Natural killer cell (primary cell): ENCODE data around the gene ASB1. TPM values are rescaled to one million over a fixed set of nuclear protein-coding genes. Genes with fewer than 3 reads are reported as not detected.
A peak's percentile ranks its signal among the peaks of the same experiment; 100 is the strongest.

Experiments used
- ATAC-seq, 3 donors: fragments of 150-1000 bp in 2 of 3; fragments of 200-7000 bp in 1 of 3; cut with Tn5 transposase; 1 replicate in 1 of 3; 2 replicates in 2 of 3; pipeline ENCODE4 v1.10.0; 2021; ENCODE audit warnings: mild to moderate bottlenecking in 2 of 3, moderate library complexity in 2 of 3
- DNase-seq, 2 donors: peaks; one replicate each; pipeline versions ENCODE4 v3.0.0 to v3.0.0-alpha.2; 2013 to 2021; ENCODE audit warnings: mixed read lengths in 1 of 2
- H3K27ac ChIP-seq: one replicate; pipeline ENCODE4 v1.5.1; 2013; ENCODE audit warnings: mild to moderate bottlenecking, low read length
- H3K27me3 ChIP-seq: one replicate; pipeline ENCODE4 v1.6.1; 2013; ENCODE audit warnings: low read length; ENCODE audit not compliant: control insufficient read depth, insufficient read depth
- H3K36me3 ChIP-seq: one replicate; pipeline ENCODE4 v1.6.1; 2013; ENCODE audit warnings: low read length; ENCODE audit not compliant: control insufficient read depth, insufficient read depth
- H3K4me1 ChIP-seq: one replicate; pipeline ENCODE4 v1.6.1; 2013; ENCODE audit warnings: low read length; ENCODE audit not compliant: control insufficient read depth, insufficient read depth
- H3K4me3 ChIP-seq: one replicate; pipeline ENCODE4 v1.5.1; 2013; ENCODE audit warnings: low read length
- H3K9me3 ChIP-seq: one replicate; pipeline ENCODE4 v1.6.1; 2013; ENCODE audit warnings: low read length; ENCODE audit not compliant: control insufficient read depth, insufficient read depth
- H3K27ac Mint-ChIP-seq, 2 donors: one replicate each; pipeline ENCODE4 v1.8.0; 2022; ENCODE audit warnings: mild to moderate bottlenecking in 2 of 2, mixed read lengths in 2 of 2, moderate library complexity in 1 of 2
- H3K27me3 Mint-ChIP-seq, 2 donors: one replicate each; pipeline ENCODE4 v1.8.0; 2022; ENCODE audit warnings: low read depth in 2 of 2, mixed read lengths in 2 of 2
- H3K36me3 Mint-ChIP-seq: one replicate; pipeline ENCODE4 v1.8.0; 2022; ENCODE audit warnings: mixed read lengths
- H3K4me1 Mint-ChIP-seq, 2 donors: one replicate each; pipeline ENCODE4 v1.8.0; 2022; ENCODE audit warnings: mixed read lengths in 2 of 2
- H3K4me3 Mint-ChIP-seq: one replicate; pipeline ENCODE4 v1.8.0; 2022; ENCODE audit warnings: mild to moderate bottlenecking, moderate library complexity, mixed read lengths
- H3K9me3 Mint-ChIP-seq, 2 donors: one replicate each; pipeline ENCODE4 v1.8.0; 2022; ENCODE audit warnings: mixed read lengths in 2 of 2
- WGBS: methylation state at CpG from one replicate; pipeline ENCODE4 v1.1.7; 2013; ENCODE audit warnings: missing lambda C conversion rate; ENCODE audit not compliant: insufficient coverage; 5-methylcytosine and 5-hydroxymethylcytosine counted together
- intact Hi-C: fragments of 100-400 bp; cut with micrococcal nuclease; formaldehyde crosslinking; loops from one replicate; pipeline ENCODE4 v1.14.2; 2022
- total RNA-seq, 4 donors: library from RNA; stranded (reverse); fragments of 120-200 nt in 1 of 4; gene quantifications; one replicate each; pipeline versions ENCODE4 v1.2.3 to v1.2.4, GENCODE V29; 2013 to 2022
- TF ChIP-seq, protein P1 (sequence below): fragments of 200-600 bp; IDR thresholded peaks from one replicate; pipeline ENCODE4 v1.8.0; 2022; ENCODE audit warnings: antibody characterized with exemption

The ASB1 gene
- total RNA-seq, 3 donors from 2014 or later (not counting 1 experiment from before 2014, with no cell fraction given), result 38.3 to 47.5 (median 38.9) TPM

DNA sequence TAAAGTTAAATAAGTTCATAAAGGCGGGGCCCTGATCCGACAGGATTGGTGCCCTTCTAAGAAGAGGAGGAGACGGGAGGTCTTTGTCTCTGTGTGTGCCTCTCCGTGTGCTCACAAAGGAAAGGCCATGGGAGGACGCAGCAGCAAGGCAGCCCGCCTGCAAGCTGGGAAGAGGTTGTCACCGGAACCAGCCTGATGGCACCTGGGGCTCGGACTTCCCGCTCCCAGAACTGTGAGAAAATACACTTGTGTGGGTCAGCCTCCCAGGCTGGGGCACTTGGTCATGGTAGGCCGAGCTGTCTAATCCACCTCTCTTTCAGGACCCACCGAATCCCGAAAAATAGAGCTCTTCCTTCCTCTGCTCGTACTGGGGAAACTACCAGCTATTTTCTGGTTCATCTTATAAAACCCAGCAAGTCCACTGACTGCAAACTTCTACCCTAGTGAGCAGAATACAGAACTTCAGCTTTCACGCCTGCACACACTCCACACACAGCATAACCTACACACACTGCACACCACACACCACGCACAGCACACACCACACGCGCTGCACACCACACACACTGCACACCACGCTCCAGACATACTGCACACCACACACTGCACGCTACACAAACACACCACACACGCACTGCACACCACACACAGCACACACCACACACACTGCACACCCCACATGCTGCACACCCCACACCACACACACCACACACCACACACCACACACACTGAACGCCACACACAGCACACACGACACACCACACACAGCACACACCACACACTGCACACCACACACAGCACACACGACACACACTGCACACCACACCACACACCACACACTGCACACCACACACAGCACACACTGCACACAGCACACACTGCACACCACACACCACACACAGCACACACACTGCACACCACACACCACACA lies 58.1 kb downstream of the ASB1 start:
- H3K4me3 Mint-ChIP-seq, result no peak overlapping the region
- no peaks in the 10 kb centered on the region for H3K27me3 ChIP-seq
- peaks cover 3 to 5% of the 10 kb centered on the region in 2 donors for H3K9me3 Mint-ChIP-seq
- DNase-seq (no peak), ATAC-seq (no peak)
- H3K9me3 ChIP-seq, result no peaks in the 10 kb centered on the region
- intact Hi-C loops, result no loop called here
- TF ChIP-seq, protein P1, sequence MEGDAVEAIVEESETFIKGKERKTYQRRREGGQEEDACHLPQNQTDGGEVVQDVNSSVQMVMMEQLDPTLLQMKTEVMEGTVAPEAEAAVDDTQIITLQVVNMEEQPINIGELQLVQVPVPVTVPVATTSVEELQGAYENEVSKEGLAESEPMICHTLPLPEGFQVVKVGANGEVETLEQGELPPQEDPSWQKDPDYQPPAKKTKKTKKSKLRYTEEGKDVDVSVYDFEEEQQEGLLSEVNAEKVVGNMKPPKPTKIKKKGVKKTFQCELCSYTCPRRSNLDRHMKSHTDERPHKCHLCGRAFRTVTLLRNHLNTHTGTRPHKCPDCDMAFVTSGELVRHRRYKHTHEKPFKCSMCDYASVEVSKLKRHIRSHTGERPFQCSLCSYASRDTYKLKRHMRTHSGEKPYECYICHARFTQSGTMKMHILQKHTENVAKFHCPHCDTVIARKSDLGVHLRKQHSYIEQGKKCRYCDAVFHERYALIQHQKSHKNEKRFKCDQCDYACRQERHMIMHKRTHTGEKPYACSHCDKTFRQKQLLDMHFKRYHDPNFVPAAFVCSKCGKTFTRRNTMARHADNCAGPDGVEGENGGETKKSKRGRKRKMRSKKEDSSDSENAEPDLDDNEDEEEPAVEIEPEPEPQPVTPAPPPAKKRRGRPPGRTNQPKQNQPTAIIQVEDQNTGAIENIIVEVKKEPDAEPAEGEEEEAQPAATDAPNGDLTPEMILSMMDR, result no peak
- H3K27ac ChIP-seq, result no peak overlapping the region
- H3K36me3 Mint-ChIP-seq, result peaks cover 9% of the 10 kb centered on the region
- no peaks in the 10 kb centered on the region for H3K4me1 ChIP-seq
- 95% methylated on average over 23 of the region's 23 CpGs for WGBS
- no peaks in the 10 kb centered on the region for H3K36me3 ChIP-seq
- no peak overlapping the region for H3K4me3 ChIP-seq
- H3K27me3 Mint-ChIP-seq, result no peaks in the 10 kb centered on the region
- H3K27ac Mint-ChIP-seq, result no peak overlapping the region
- no peaks in the 10 kb centered on the region for H3K4me1 Mint-ChIP-seq

DNA sequence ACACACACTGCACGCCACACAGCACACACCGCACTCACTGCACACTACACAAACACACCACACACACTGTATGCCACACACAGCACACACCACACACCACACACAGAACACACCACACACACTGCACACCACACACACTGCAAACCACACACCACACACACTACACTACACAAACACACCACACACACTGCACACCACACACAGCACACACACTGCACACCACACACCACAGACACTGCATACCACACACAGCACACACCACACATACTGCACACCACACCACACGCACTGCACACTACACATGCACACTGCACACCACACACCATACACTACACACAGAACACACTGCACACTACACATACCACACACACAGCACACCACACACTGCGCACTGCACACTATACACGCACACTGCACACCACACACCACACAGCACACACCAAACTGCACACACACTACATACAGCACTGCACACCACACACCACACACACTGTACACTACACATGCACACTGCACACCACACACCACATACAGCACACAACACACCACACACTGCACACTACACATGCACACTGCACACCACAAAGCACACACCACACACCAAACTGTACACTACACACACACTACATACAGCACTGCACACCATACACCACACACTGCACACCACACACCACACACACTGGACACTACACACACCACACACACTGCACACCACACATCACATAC lies 59.6 kb downstream of the ASB1 start:
- Mint-ChIP-seq H3K4me1 (no peaks in the 10 kb centered on the region), H3K9me3 (no peaks in the 10 kb centered on the region), H3K27me3 (no peaks in the 10 kb centered on the region), H3K4me3 (no peak overlapping the region), H3K36me3 (no peaks in the 10 kb centered on the region), H3K27ac (no peak overlapping the region)
- Histone ChIP-seq H3K27ac (no peak overlapping the region), H3K4me1 (no peaks in the 10 kb centered on the region), H3K9me3 (no peaks in the 10 kb centered on the region), H3K27me3 (no peaks in the 10 kb centered on the region), H3K4me3 (no peak overlapping the region), H3K36me3 (no peaks in the 10 kb centered on the region)
- WGBS, result 97% methylated on average over 5 of the region's 5 CpGs
- intact Hi-C loops, result no loop called here
- ATAC-seq, result peak in 1 of 3 donors; percentile 18
- peak in 1 of 2 donors; percentile 2 for DNase-seq
- TF ChIP-seq, protein P1, result no peak

DNA sequence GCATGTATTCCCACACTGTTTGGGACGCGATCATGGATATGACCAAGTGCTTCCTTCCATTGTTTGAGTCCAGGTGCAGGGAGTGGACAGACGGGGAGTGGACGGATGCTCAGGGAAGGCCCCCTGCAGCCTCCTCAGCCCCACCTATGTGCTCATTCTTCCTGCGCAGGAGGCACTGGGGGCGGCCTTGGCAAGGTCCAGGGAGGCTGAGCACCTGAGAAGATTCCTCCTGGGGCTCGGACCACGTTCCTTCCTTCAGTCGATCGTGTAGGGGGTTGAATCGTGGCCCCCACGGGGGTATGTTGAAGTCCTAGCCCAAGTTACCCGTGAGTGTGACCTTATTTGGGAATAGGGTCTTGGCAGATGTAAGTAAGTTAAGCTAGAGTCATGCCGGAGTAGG lies 60.4 kb downstream of the ASB1 start:
- no peaks in the 10 kb centered on the region for H3K36me3 Mint-ChIP-seq
- no peak for DNase-seq
- TF ChIP-seq, protein P1, result no peak

More for the DNA sequence above, 60.4 kb downstream of the ASB1 start:
- Histone ChIP-seq H3K9me3 (no peaks in the 10 kb centered on the region), H3K27me3 (no peaks in the 10 kb centered on the region), H3K4me1 (no peaks in the 10 kb centered on the region), H3K4me3 (no peak overlapping the region), H3K36me3 (no peaks in the 10 kb centered on the region), H3K27ac (no peak overlapping the region)
- ATAC-seq, result no peak
- no peak overlapping the region for H3K4me3 Mint-ChIP-seq
- no peaks in the 10 kb centered on the region for H3K27me3 Mint-ChIP-seq
- no peaks in the 10 kb centered on the region for H3K4me1 Mint-ChIP-seq
- H3K27ac Mint-ChIP-seq, result no peak overlapping the region
- H3K9me3 Mint-ChIP-seq, result no peaks in the 10 kb centered on the region
- WGBS, result 93% methylated on average over 14 of the region's 14 CpGs
- intact Hi-C loops, result no loop called here
